OCI-LY1 (cell line): ENCODE results near the gene ZFAND4.
A peak's percentile ranks its signal among the peaks of the same experiment; 100 is the strongest.

Experiments used
- H2AFZ ChIP-seq: fragments of 200-600 bp; sonication (generic), shearing (Covaris generic); 2 replicates; pipeline ENCODE4 v1.6.0; 2014; ENCODE audit warnings: antibody characterized with exemption, mild to moderate bottlenecking, low read length
- H3F3A ChIP-seq: fragments of 200-600 bp; sonication (generic), shearing (Covaris generic); 2 replicates; pipeline ENCODE4 v1.6.0; 2014; ENCODE audit warnings: mild to moderate bottlenecking, antibody characterized with exemption, low read length, moderate library complexity; ENCODE audit not compliant: insufficient read depth
- H3K27ac ChIP-seq: fragments of 200-600 bp; sonication (generic); 2 replicates; pipeline ENCODE4 v1.5.1; 2014; ENCODE audit warnings: low read length, mixed run types, mild to moderate bottlenecking, low read depth; ENCODE audit not compliant: poor library complexity, severe bottlenecking
- H3K27me3 ChIP-seq: fragments of 200-600 bp; sonication (generic); 2 replicates; pipeline ENCODE4 v1.6.0; 2014; ENCODE audit warnings: antibody characterized with exemption, mild to moderate bottlenecking, low read length, moderate library complexity; ENCODE audit not compliant: insufficient read depth
- H3K36me3 ChIP-seq: fragments of 200-600 bp; sonication (generic); 2 replicates; pipeline ENCODE4 v1.6.1; 2014; ENCODE audit warnings: mild to moderate bottlenecking, antibody characterized with exemption, low read length, moderate library complexity, mixed read lengths; ENCODE audit not compliant: insufficient read depth
- H3K4me1 ChIP-seq: fragments of 200-600 bp; sonication (generic); 2 replicates; pipeline ENCODE4 v1.5.1; 2014; ENCODE audit warnings: mild to moderate bottlenecking, low read length, moderate library complexity; ENCODE audit not compliant: insufficient read depth, severe bottlenecking
- H3K4me2 ChIP-seq: fragments of 200-600 bp; sonication (generic), shearing (Covaris generic); 2 replicates; pipeline ENCODE4 v1.6.1; 2014; ENCODE audit warnings: low read length
- H3K4me3 ChIP-seq: fragments of 200-600 bp; sonication (generic); 2 replicates; pipeline ENCODE4 v1.5.1; 2014; ENCODE audit warnings: low read length, low read depth, mild to moderate bottlenecking, mixed read lengths; ENCODE audit not compliant: poor library complexity, severe bottlenecking
- H3K79me2 ChIP-seq: fragments of 200-600 bp; shearing (Covaris generic); 2 replicates; pipeline ENCODE4 v1.6.1; 2016; ENCODE audit warnings: mixed run types, low read length, mixed read lengths; ENCODE audit not compliant: insufficient read depth
- H3K9ac ChIP-seq: fragments of 200-600 bp; sonication (generic), shearing (Covaris generic); 2 replicates; pipeline ENCODE4 v1.6.1; 2014; ENCODE audit warnings: mild to moderate bottlenecking, low read length, mixed read lengths
- H3K9me2 ChIP-seq: fragments of 200-600 bp; sonication (generic), shearing (Covaris generic); 2 replicates; pipeline ENCODE4 v1.6.1; 2014; ENCODE audit warnings: low read depth, mild to moderate bottlenecking, low read length, mixed read lengths
- H3K9me3 ChIP-seq: fragments of 200-600 bp; shearing (Covaris generic); 2 replicates; pipeline ENCODE4 v1.6.1; 2014; ENCODE audit warnings: low read length, mixed read lengths
- H4K20me1 ChIP-seq: fragments of 200-600 bp; sonication (generic), shearing (Covaris generic); 2 replicates; pipeline ENCODE4 v1.6.0; 2016; ENCODE audit warnings: mild to moderate bottlenecking, low read length; ENCODE audit not compliant: insufficient read depth
- CTCF ChIP-seq: fragments of 200-600 bp; sonication (generic), shearing (Covaris generic); IDR thresholded peaks from 2 replicates; pipeline ENCODE4 v1.5.1; 2017; ENCODE audit warnings: mild to moderate bottlenecking, antibody characterized with exemption, low read length, moderate library complexity, mixed read lengths
- EZH2 ChIP-seq: fragments of 200-600 bp; sonication (generic), shearing (Covaris generic); IDR thresholded peaks from 2 replicates; pipeline ENCODE4 v1.8.0; 2017; ENCODE audit warnings: borderline replicate concordance, mixed run types, mild to moderate bottlenecking, antibody characterized with exemption, low read length, moderate library complexity, mixed read lengths

Gene ZFAND4

GRCh38 chr10:45592432-45592831, 80.1 kb downstream of the ZFAND4 start:
- Histone ChIP-seq H3F3A (no peaks in the 10 kb centered on the region), H3K4me2 (peak overlapping the region; percentile 79), H3K9me2 (no peaks in the 10 kb centered on the region), H3K9ac (peak overlapping the region; percentile 76; the same call in 1 of the 2 replicates), H3K4me3 (peak overlapping the region; percentile 87), H3K27me3 (no peaks in the 10 kb centered on the region), H2AFZ (no peak overlapping the region), H3K4me1 (peaks cover 29% of the 10 kb centered on the region), H3K9me3 (peaks cover 10% of the 10 kb centered on the region), H3K79me2 (peaks cover 16% of the 10 kb centered on the region), H3K36me3 (peaks cover 13% of the 10 kb centered on the region), H4K20me1 (no peaks in the 10 kb centered on the region), H3K27ac (peak overlapping the region; percentile 42)
- no peak for TF ChIP-seq CTCF
- no peak for TF ChIP-seq EZH2

GRCh38 chr10:45591280-45591679, 81.3 kb downstream of the ZFAND4 start:
- Histone ChIP-seq H3K4me3 (no peak overlapping the region), H3K79me2 (peaks cover 21% of the 10 kb centered on the region)
- TF ChIP-seq CTCF: no peak
- no peak for TF ChIP-seq EZH2

GRCh38 chr10:45589868-45590267, 82.7 kb downstream of the ZFAND4 start:
- H3K36me3 ChIP-seq: peaks cover 21% of the 10 kb centered on the region
- H3K79me2 ChIP-seq: peaks cover 31% of the 10 kb centered on the region
- H2AFZ ChIP-seq: no peak overlapping the region
- no peaks in the 10 kb centered on the region for H3K27me3 ChIP-seq
- H3K9ac ChIP-seq: no peak overlapping the region
- no peaks in the 10 kb centered on the region for H4K20me1 ChIP-seq
- no peaks in the 10 kb centered on the region for H3F3A ChIP-seq
- no peak overlapping the region for H3K4me2 ChIP-seq
- no peaks in the 10 kb centered on the region for H3K9me2 ChIP-seq
- H3K9me3 ChIP-seq: peaks cover 27% of the 10 kb centered on the region
- H3K4me1 ChIP-seq: peaks cover 24% of the 10 kb centered on the region
- H3K27ac ChIP-seq: no peak overlapping the region
- TF ChIP-seq EZH2 (no peak), CTCF (no peak)
- H3K4me3 ChIP-seq: no peak overlapping the region

More at GRCh38 chr10:45591280-45591679, 81.3 kb downstream of the ZFAND4 start:
- Histone ChIP-seq H3K4me2 (peak overlapping the region; percentile 79; the same call in 1 of the 2 replicates), H2AFZ (no peak overlapping the region), H3K27ac (no peak overlapping the region), H3K9ac (no peak overlapping the region), H3K27me3 (no peaks in the 10 kb centered on the region), H3K9me3 (peaks cover 18% of the 10 kb centered on the region), H3K4me1 (peaks cover 29% of the 10 kb centered on the region), H3K36me3 (peaks cover 15% of the 10 kb centered on the region), H3F3A (no peaks in the 10 kb centered on the region), H4K20me1 (no peaks in the 10 kb centered on the region), H3K9me2 (no peaks in the 10 kb centered on the region)
